ENCODE measurements around the gene NET1.

Gene NET1

GRCh38 chr10:5485948-5486852, 73.8 kb downstream of the NET1 start:
- DNase-seq (ENCODE audit: low spot score) = no peak

GRCh38 chr10:5486853-5487235, 74.5 kb downstream of the NET1 start:
- DNase-seq (ENCODE audit: low spot score) = no peak

- peak; percentile 74 for DNase-seq (ENCODE audit: low spot score)
These were observed 76.2 kb downstream of the NET1 start for GRCh38 chr10:5488272-5489161.

GRCh38 chr10:5490032-5490431, 77.7 kb downstream of the NET1 start:
- no peak for DNase-seq (ENCODE audit: low spot score)

GRCh38 chr10:5490698-5491464, 78.5 kb downstream of the NET1 start:
- no peak for DNase-seq (ENCODE audit: low spot score)

- no peak for DNase-seq (ENCODE audit: low spot score)
These were observed 79.1 kb downstream of the NET1 start for GRCh38 chr10:5491477-5491876.

- no peak for DNase-seq (ENCODE audit: low spot score)
These were observed 80.0 kb downstream of the NET1 start for GRCh38 chr10:5492322-5492855.

- no peak for DNase-seq (ENCODE audit: low spot score)
These were observed 80.7 kb downstream of the NET1 start for GRCh38 chr10:5492929-5493576.

GRCh38 chr10:5493691-5494090, 81.3 kb downstream of the NET1 start:
- DNase-seq (ENCODE audit: low spot score) = no peak

GRCh38 chr10:5494611-5495010, 82.3 kb downstream of the NET1 start:
- DNase-seq (ENCODE audit: low spot score) = no peak

GRCh38 chr10:5496261-5497250, 84.2 kb downstream of the NET1 start:
- no peak for DNase-seq (ENCODE audit: low spot score)

GRCh38 chr10:5497289-5497688, 84.9 kb downstream of the NET1 start:
- no peak for DNase-seq (ENCODE audit: low spot score)

- no peak for DNase-seq (ENCODE audit: low spot score)
These were observed 85.8 kb downstream of the NET1 start for GRCh38 chr10:5497948-5498730.

- DNase-seq (ENCODE audit: low spot score) = no peak
These were observed 86.6 kb downstream of the NET1 start for GRCh38 chr10:5498791-5499492.

GRCh38 chr10:5499493-5500140, 87.3 kb downstream of the NET1 start, which contains the start of gene CALML5:
CALML5 (minus strand) TSS chr10:5499570; CDS start chr10:5499438, 132 bp downstream.
- no peak for DNase-seq (ENCODE audit: low spot score)

- no peak for DNase-seq (ENCODE audit: low spot score)
These were observed 87.9 kb downstream of the NET1 start for GRCh38 chr10:5500162-5500670.

GRCh38 chr10:5500910-5501309, 88.6 kb downstream of the NET1 start:
- DNase-seq (ENCODE audit: low spot score) = no peak

- no peak for DNase-seq (ENCODE audit: low spot score)
These were observed 89.7 kb downstream of the NET1 start for GRCh38 chr10:5502061-5502521.

Measured in SW480 (cell line).